HepG2 (cell line): ENCODE measurements around the gene CCSER2. TPM values are rescaled to one million over a fixed set of nuclear protein-coding genes. Genes with fewer than 3 reads are reported as not detected.

Experiments used
- ATAC-seq: fragments of 200-7000 bp; cut with Tn5 transposase; 3 replicates; pipeline ENCODE4 v1.9.1; 2020; ENCODE audit warnings: mild to moderate bottlenecking, moderate library complexity
- BruUV-seq: library from RNA; stranded (reverse); fragments of 400-500 nt; replicated peaks from 2 replicates; lab custom pipeline; 2021; lab: Mats Ljungman, UMichigan
- CTCF ChIA-PET: fragments of 300-600 bp; formaldehyde crosslinking; extraction: SDS; loops from one replicate; lab custom pipeline; 2021; ENCODE audit warnings: low total read pairs, inconsistent platforms, low intra/inter-chr PET ratio; lab: Yijun Ruan, JAX
- POLR2A ChIA-PET: fragments of 350-600 bp; sonication (Branson Sonifier 250); formaldehyde crosslinking; loops from one replicate; lab custom pipeline; 2020; ENCODE audit warnings: antibody characterized with exemption, inconsistent platforms; lab: Yijun Ruan, JAX
- DNase-seq: peaks from one replicate; pipeline ENCODE4 v3.0.0-alpha.2; 2015; ENCODE audit warnings: low spot score
- FAIRE-seq: peaks from 3 replicates; lab custom pipeline; 2011; peaks lifted over from hg19 to GRCh38; lab: Jason Lieb, UNC
- H2AFZ ChIP-seq: one replicate; pipeline ENCODE4 v1.6.1; 2011; ENCODE audit warnings: low read length, inconsistent platforms
- H3K27ac ChIP-seq: fragments of 300-600 bp; 3 replicates; pipeline ENCODE4 v1.8.0; 2011; ENCODE audit warnings: mixed run types, mild to moderate bottlenecking, mixed read lengths, low read length, inconsistent platforms; ENCODE audit not compliant: insufficient read depth; ENCODE audit errors: extremely low read length
- H3K27me3 ChIP-seq, 2 experiments: fragments of 200-600 bp in 1 of 2; 2 replicates in 1 of 2; 3 replicates in 1 of 2; pipeline versions ENCODE4 v1.6.0 to v1.8.0; 2011; ENCODE audit warnings: low read length in 2 of 2, mild to moderate bottlenecking in 2 of 2, moderate library complexity in 2 of 2, inconsistent platforms in 1 of 2; ENCODE audit not compliant: insufficient read depth in 2 of 2, control insufficient read depth in 1 of 2
- H3K36me3 ChIP-seq, 2 experiments: fragments of 200-600 bp in 1 of 2; replicated peaks in 1 of 2; 2 replicates in 1 of 2; 3 replicates in 1 of 2; pipeline versions ENCODE4 v1.5.1 to v1.8.0; 2011; ENCODE audit warnings: low read length in 2 of 2, inconsistent platforms in 1 of 2; ENCODE audit not compliant: insufficient read depth in 2 of 2, control insufficient read depth in 1 of 2
- H3K4me1 ChIP-seq: 2 replicates; pipeline ENCODE4 v1.5.1; 2012; ENCODE audit warnings: low read length, inconsistent platforms; ENCODE audit not compliant: insufficient read depth
- H3K4me2 ChIP-seq: 2 replicates; pipeline ENCODE4 v1.6.0; 2011; ENCODE audit warnings: low read depth, low read length, inconsistent platforms
- H3K4me3 ChIP-seq, 3 experiments: fragments of 200-600 bp in 1 of 3; sonication (generic), shearing (Covaris generic) in 1 of 3; replicated peaks in 1 of 3; 2 replicates each; pipeline ENCODE4 v1.5.1; 2011 to 2016; ENCODE audit warnings: low read length in 3 of 3, inconsistent platforms in 2 of 3, low read depth in 2 of 3, mild to moderate bottlenecking in 2 of 3, control low read depth in 1 of 3, mixed read lengths in 1 of 3; ENCODE audit not compliant: insufficient read depth in 1 of 3
- H3K79me2 ChIP-seq: one replicate; pipeline ENCODE4 v1.6.1; 2011; ENCODE audit warnings: low read length, inconsistent platforms; ENCODE audit not compliant: insufficient read depth
- H3K9ac ChIP-seq: 2 replicates; pipeline ENCODE4 v1.6.0; 2011; ENCODE audit warnings: mild to moderate bottlenecking, low read depth, low read length, inconsistent platforms; ENCODE audit not compliant: insufficient read depth
- H3K9me3 ChIP-seq: 2 replicates; pipeline ENCODE4 v1.5.1; 2012; ENCODE audit warnings: mild to moderate bottlenecking, low read length
- H4K20me1 ChIP-seq: 2 replicates; pipeline ENCODE4 v1.6.0; 2011; ENCODE audit warnings: inconsistent platforms, mild to moderate bottlenecking, low read length, moderate library complexity; ENCODE audit not compliant: insufficient read depth
- CHD4 ChIP-seq: fragments of 200-600 bp; sonication (generic); IDR thresholded peaks from 2 replicates; pipeline ENCODE4 v1.7.0; 2017; ENCODE audit warnings: mild to moderate bottlenecking, low read length, borderline replicate concordance
- ETV5 ChIP-seq: IDR thresholded peaks from 2 replicates; pipeline ENCODE4 v1.6.1; 2018; ENCODE audit warnings: missing biosample characterization, missing genetic modification reagents, inconsistent platforms, borderline replicate concordance
- IRX3 ChIP-seq: sonication (generic); formaldehyde crosslinking; IDR thresholded peaks from 2 replicates; pipeline ENCODE4 v1.8.1; 2023; ENCODE audit warnings: mild to moderate bottlenecking, low read depth, missing genetic modification reagents, borderline replicate concordance
- MAF1 ChIP-seq: sonication (generic); formaldehyde crosslinking; IDR thresholded peaks from 2 replicates; pipeline ENCODE4 v1.5.0; 2020; ENCODE audit warnings: missing genetic modification reagents, borderline replicate concordance
- POLR2AphosphoS5 ChIP-seq: IDR thresholded peaks from 2 replicates; pipeline ENCODE4 v1.6.1; 2012; ENCODE audit warnings: low read depth, low read length
- SMARCE1 ChIP-seq: fragments of 450-650 bp; IDR thresholded peaks from 2 replicates; pipeline ENCODE4 v1.6.1; 2017; ENCODE audit warnings: borderline replicate concordance
- STAT5B ChIP-seq: sonication (generic); formaldehyde crosslinking; IDR thresholded peaks from 2 replicates; pipeline ENCODE4 v1.4.0; 2020; ENCODE audit warnings: missing genetic modification reagents
- TEAD2 ChIP-seq: sonication (generic); formaldehyde crosslinking; IDR thresholded peaks from 2 replicates; pipeline ENCODE4 v1.9.0; 2021; ENCODE audit warnings: missing genetic modification reagents
- ZFY ChIP-seq: sonication (generic); formaldehyde crosslinking; IDR thresholded peaks from 2 replicates; pipeline ENCODE4 v1.4.0; 2020; ENCODE audit warnings: missing genetic modification reagents
- ZMAT3 ChIP-seq: sonication (generic); formaldehyde crosslinking; conservative IDR thresholded peaks from 2 replicates; pipeline ENCODE4 v1.7.0; 2021; ENCODE audit warnings: missing genetic modification reagents
- ZNF292 ChIP-seq: sonication (generic); formaldehyde crosslinking; IDR thresholded peaks from 2 replicates; pipeline ENCODE4 v1.8.1; 2022; ENCODE audit warnings: mild to moderate bottlenecking, low read depth, missing genetic modification reagents, borderline replicate concordance
- ZZZ3 ChIP-seq: sonication (generic); formaldehyde crosslinking; IDR thresholded peaks from 2 replicates; pipeline ENCODE4 v1.4.0; 2020; ENCODE audit warnings: missing genetic modification reagents, mild to moderate bottlenecking, borderline replicate concordance
- WGBS: methylation state at CpG from one replicate; pipeline ENCODE4 v1.1.6; 2017; ENCODE audit warnings: low lambda C conversion rate; 5-methylcytosine and 5-hydroxymethylcytosine counted together
- in situ Hi-C: cut with HindIII; loops from 2 replicates; pipeline ENCODE4 v1.10.0; 2017; ENCODE audit warnings: low pct_unique_long_range_greater_than_20kb; ENCODE audit not compliant: extremely low pct_ligation_motif_present
- intact Hi-C: fragments of 100-400 bp; cut with micrococcal nuclease; formaldehyde crosslinking; loops from one replicate; pipeline ENCODE4 v1.10.0; 2022; ENCODE audit not compliant: unreplicated experiment
- polyA plus RNA-seq, 8 experiments: library from polyadenylated mRNA; depleted of rRNA in 3 of 8; stranded (reverse) in 7 of 8; unstranded in 1 of 8; fragments of >200 nt; fragmentation: Illumina TruSeq in 4 of 8; extraction: Trizol in 4 of 8; gene quantifications; 2 replicates each; pipeline versions ENCODE4 v1.2.1 to v1.2.3, GENCODE V29; 2011 to 2016; ENCODE audit warnings: low read depth in 4 of 8, missing spikeins in 1 of 8, mixed read lengths in 1 of 8; ENCODE audit not compliant: insufficient read depth in 1 of 8
- total RNA-seq, 5 experiments: library from RNA; depleted of rRNA; stranded (reverse); fragments of >200 nt; fragmentation: Illumina TruSeq; extraction: Trizol; gene quantifications; 2 replicates each; pipeline ENCODE4 v1.2.3, GENCODE V29; 2016; ENCODE audit warnings: low read depth in 1 of 5

The CCSER2 gene
- total and polyA plus RNA-seq, 2 of the 13 experiments (the other 11 are each of a cell fraction or from before 2014, with no cell fraction given) = 13.3 to 17.2 TPM

DNA sequence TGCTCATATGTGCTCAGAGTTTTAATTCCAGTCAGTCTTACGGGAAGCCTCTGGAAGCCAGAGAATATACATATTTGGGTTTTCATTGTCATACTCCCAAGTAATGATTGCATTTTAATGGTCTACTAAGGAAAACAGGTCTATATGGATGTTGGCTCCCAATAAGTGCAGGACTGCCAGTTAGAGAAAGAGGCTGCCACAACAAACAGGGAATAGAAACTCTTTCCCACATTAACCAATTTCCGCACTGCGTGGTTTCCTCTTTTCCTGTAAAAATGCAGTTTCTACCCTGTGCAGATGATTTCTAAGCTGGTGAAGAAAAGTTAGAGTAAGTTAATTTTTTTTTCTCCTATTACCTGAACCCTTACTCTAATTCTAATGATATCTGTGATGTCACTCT, 78.2 kb downstream of the CCSER2 start:
- intact Hi-C loops = no loop called here
- Histone ChIP-seq H3K4me1 (no peaks in the 10 kb centered on the region), H3K4me3 (no peak overlapping the region), H3K36me3 (no peaks in the 10 kb centered on the region), H3K9ac (no peak overlapping the region), H3K4me2 (no peak overlapping the region), H4K20me1 (no peaks in the 10 kb centered on the region), H2AFZ (no peak overlapping the region), H3K79me2 (no peaks in the 10 kb centered on the region), H3K27ac (no peak overlapping the region), H3K27me3 (no peaks in the 10 kb centered on the region), H3K9me3 (no peaks in the 10 kb centered on the region)
- no TSS peak for BruUV-seq
- POLR2A ChIA-PET = no interaction called here
- in situ Hi-C loops = no loop called here
- FAIRE-seq (no peak), DNase-seq (no peak), ATAC-seq (no peak)
- WGBS = 96% methylated on average over 3 of the region's 3 CpGs
- TF ChIP-seq MAF1 (CRISPR knock-in tag) = no peak
- TF ChIP-seq ZZZ3 (CRISPR knock-in tag) = no peak
- no peak for TF ChIP-seq ZNF292 (CRISPR knock-in tag)
- TF ChIP-seq IRX3 = no peak
- TF ChIP-seq STAT5B = no peak
- TF ChIP-seq ZMAT3 (CRISPR knock-in tag) = no peak
- no peak for TF ChIP-seq CHD4
- CTCF ChIA-PET = no interaction called here

DNA sequence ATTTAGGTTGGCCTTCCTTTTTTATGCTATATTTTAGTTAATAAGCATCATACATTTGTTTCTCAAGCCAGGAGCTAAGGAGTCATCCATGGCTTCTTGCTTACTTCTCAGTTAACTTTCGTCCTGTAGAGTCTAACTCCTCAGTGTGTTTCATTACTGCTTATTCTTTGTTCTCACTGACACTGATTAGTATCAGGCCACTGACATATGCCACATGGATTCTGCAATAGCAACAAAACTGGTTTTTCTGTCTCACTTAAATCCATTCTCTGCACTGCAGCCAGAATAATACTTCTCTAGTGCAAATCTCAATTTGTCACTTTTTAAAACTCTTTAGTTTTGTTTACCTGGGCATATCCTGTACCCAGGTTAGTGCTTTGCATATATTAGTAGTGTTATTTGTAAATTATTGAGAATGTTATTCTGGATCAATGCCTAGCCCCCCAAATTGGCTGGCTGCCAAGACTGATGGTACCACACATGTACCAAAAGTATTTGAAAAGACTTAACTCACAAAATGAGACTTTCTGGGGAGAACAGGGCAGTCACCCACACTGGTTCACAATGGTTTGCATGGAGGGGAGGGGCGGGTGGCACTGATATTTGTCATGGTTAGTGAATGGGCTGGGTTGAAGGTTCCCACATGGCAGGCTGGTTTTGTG, 79.1 kb downstream of the CCSER2 start:
- no TSS peak for BruUV-seq
- Histone ChIP-seq H3K9ac (no peak overlapping the region), H4K20me1 (no peaks in the 10 kb centered on the region), H3K4me3 (no peak overlapping the region), H3K79me2 (peaks cover 2% of the 10 kb centered on the region), H3K9me3 (no peaks in the 10 kb centered on the region), H3K27ac (no peak overlapping the region), H3K4me1 (no peaks in the 10 kb centered on the region), H3K36me3 (no peaks in the 10 kb centered on the region), H3K4me2 (no peak overlapping the region), H2AFZ (no peak overlapping the region), H3K27me3 (no peaks in the 10 kb centered on the region)
- ChIA-PET CTCF (no interaction called here), POLR2A (no interaction called here)
- intact Hi-C loops (no loop called here), in situ Hi-C loops (no loop called here)
- 98% methylated on average over 2 of the region's 2 CpGs for WGBS
- no peak for ATAC-seq
- FAIRE-seq = no peak
- no peak for DNase-seq
- TF ChIP-seq POLR2AphosphoS5 (no peak), ETV5 (no peak), ZFY (no peak), TEAD2 (CRISPR knock-in tag) (no peak), SMARCE1 (no peak)
